Fibroblast of lung (primary cell): ENCODE data around the gene HOPX. TPM values are rescaled to one million over a fixed set of nuclear protein-coding genes. Genes with fewer than 3 reads are reported as not detected.

Source experiments
- DNase-seq, 2 donors: peaks; one replicate each; pipeline versions ENCODE4 v3.0.0 to v3.0.0-alpha.2; 2010; ENCODE audit warnings: low read depth in 2 of 2
- H2AFZ ChIP-seq: 2 replicates; pipeline ENCODE4 v1.5.1; 2012; ENCODE audit warnings: low read length, control low read depth, inconsistent platforms
- H3K27ac ChIP-seq: 2 replicates; pipeline ENCODE4 v1.5.1; 2011; ENCODE audit warnings: low read length, control low read depth; ENCODE audit not compliant: insufficient read depth
- H3K27me3 ChIP-seq: 2 replicates; pipeline ENCODE4 v1.5.1; 2011; ENCODE audit warnings: mild to moderate bottlenecking, low read length; ENCODE audit not compliant: control insufficient read depth, insufficient read depth
- H3K36me3 ChIP-seq: 2 replicates; pipeline ENCODE4 v1.5.1; 2011; ENCODE audit warnings: low read length; ENCODE audit not compliant: control insufficient read depth, insufficient read depth
- H3K4me1 ChIP-seq: 2 replicates; pipeline ENCODE4 v1.5.1; 2011; ENCODE audit warnings: low read length; ENCODE audit not compliant: control insufficient read depth, insufficient read depth; ENCODE audit errors: extremely low read depth
- H3K4me2 ChIP-seq: 2 replicates; pipeline ENCODE4 v1.5.1; 2011; ENCODE audit warnings: low read length, control low read depth; ENCODE audit not compliant: insufficient read depth; ENCODE audit errors: extremely low read depth
- H3K4me3 ChIP-seq, 4 experiments: fragments of 200-600 bp in 1 of 4; sonication (generic) in 1 of 4; replicated peaks in 1 of 4; 2 replicates each; pipeline ENCODE4 v1.5.1; 2011 to 2016; ENCODE audit warnings: low read length in 4 of 4, low read depth in 3 of 4, mild to moderate bottlenecking in 3 of 4, control low read depth in 2 of 4, inconsistent platforms in 1 of 4, mixed read lengths in 1 of 4; ENCODE audit not compliant: insufficient read depth in 1 of 4; ENCODE audit errors: control extremely low read depth in 1 of 4
- H3K79me2 ChIP-seq: 2 replicates; pipeline ENCODE4 v1.5.1; 2012; ENCODE audit warnings: mild to moderate bottlenecking, low read length, inconsistent platforms; ENCODE audit not compliant: control insufficient read depth, insufficient read depth
- H3K9ac ChIP-seq: 2 replicates; pipeline ENCODE4 v1.5.1; 2011; ENCODE audit warnings: mild to moderate bottlenecking, low read length, control low read depth; ENCODE audit not compliant: insufficient read depth
- H3K9me3 ChIP-seq: 2 replicates; pipeline ENCODE4 v1.5.1; 2012; ENCODE audit warnings: low read depth, low read length; ENCODE audit not compliant: control insufficient read depth, insufficient read depth
- H4K20me1 ChIP-seq: 2 replicates; pipeline ENCODE4 v1.5.1; 2011; ENCODE audit warnings: low read length; ENCODE audit not compliant: control insufficient read depth, insufficient read depth; ENCODE audit errors: extremely low read depth
- CTCF ChIP-seq, 2 donors: IDR thresholded peaks in 1 of 2; conservative IDR thresholded peaks in 1 of 2; 1 replicate in 1 of 2; 2 replicates in 1 of 2; pipeline ENCODE4 v1.5.1; 2011 to 2012; ENCODE audit warnings: low read length in 2 of 2, control low read depth in 1 of 2, inconsistent platforms in 1 of 2, low read depth in 1 of 2, mild to moderate bottlenecking in 1 of 2
- EZH2 ChIP-seq: IDR thresholded peaks from 2 replicates; pipeline ENCODE4 v1.5.1; 2012; ENCODE audit warnings: low read length, control low read depth, mild to moderate bottlenecking; ENCODE audit errors: missing control alignments
- polyA plus RNA-seq, 2 donors: library from polyadenylated mRNA; depleted of rRNA in 1 of 2; stranded (reverse) in 1 of 2; unstranded in 1 of 2; fragments of >200 nt; gene quantifications; 2 replicates each; pipeline ENCODE4 v1.2.1, GENCODE V29; 2011 to 2012; ENCODE audit warnings: missing spikeins in 1 of 2
- total RNA-seq: library from RNA; depleted of rRNA; stranded (reverse); fragments of >200 nt; gene quantifications from 2 replicates; pipeline ENCODE4 v1.2.1, GENCODE V29; 2014

The HOPX gene
- total and polyA plus RNA-seq, 2 donors (not counting 1 experiment from before 2014, with no cell fraction given) = 2.4 to 11.4 TPM

- no peak for TF ChIP-seq EZH2
- no peak for TF ChIP-seq CTCF (conservative IDR thresholded peaks at IDR 0.05 in 1 of 2, IDR thresholded peaks at IDR 0.05 in 1 of 2; ENCODE audit: low read depth in 1 of 2, low read length in 2 of 2)
- Histone ChIP-seq H3K9me3 (no peaks in the 10 kb centered on the region), H3K79me2 (no peaks in the 10 kb centered on the region)
Measured at GRCh38 chr4:56723201-56723605, 42.1 kb upstream of the HOPX start.

GRCh38 chr4:56708146-56708545 lies 27.1 kb upstream of the HOPX start:
- no peak overlapping the region for H3K4me2 ChIP-seq
- no peak overlapping the region for H3K9ac ChIP-seq
- H3K27me3 ChIP-seq = no peaks in the 10 kb centered on the region
- no peaks in the 10 kb centered on the region for H3K36me3 ChIP-seq
- no peaks in the 10 kb centered on the region for H3K9me3 ChIP-seq
- no peaks in the 10 kb centered on the region for H3K79me2 ChIP-seq
- TF ChIP-seq CTCF (conservative IDR thresholded peaks at IDR 0.05 in 1 of 2, IDR thresholded peaks at IDR 0.05 in 1 of 2; ENCODE audit: low read depth in 1 of 2, low read length in 2 of 2) (no peak), EZH2 (no peak)
- no peaks in the 10 kb centered on the region for H4K20me1 ChIP-seq
- no peaks in the 10 kb centered on the region for H3K4me1 ChIP-seq
- no peak overlapping the region for H2AFZ ChIP-seq
- H3K27ac ChIP-seq = no peak overlapping the region
- H3K4me3 ChIP-seq = no peak overlapping the region
- no peak for DNase-seq

More at GRCh38 chr4:56723201-56723605, 42.1 kb upstream of the HOPX start:
- Histone ChIP-seq H3K4me3 (no peak overlapping the region), H3K4me2 (no peak overlapping the region), H3K27ac (no peak overlapping the region), H3K9ac (no peak overlapping the region), H3K36me3 (no peaks in the 10 kb centered on the region), H3K4me1 (no peaks in the 10 kb centered on the region), H4K20me1 (no peaks in the 10 kb centered on the region), H2AFZ (no peak overlapping the region), H3K27me3 (no peaks in the 10 kb centered on the region)
- no peak for DNase-seq

- no peak overlapping the region for H3K9ac ChIP-seq
- no peaks in the 10 kb centered on the region for H3K79me2 ChIP-seq
- H2AFZ ChIP-seq = no peak overlapping the region
- H3K4me1 ChIP-seq = no peaks in the 10 kb centered on the region
- no peak for TF ChIP-seq EZH2
- H3K4me3 ChIP-seq = no peak overlapping the region
- H3K27ac ChIP-seq = no peak overlapping the region
- H4K20me1 ChIP-seq = no peaks in the 10 kb centered on the region
- no peak for DNase-seq
- H3K9me3 ChIP-seq = no peaks in the 10 kb centered on the region
- H3K27me3 ChIP-seq = no peaks in the 10 kb centered on the region
- no peaks in the 10 kb centered on the region for H3K36me3 ChIP-seq
- H3K4me2 ChIP-seq = no peak overlapping the region
Measured at GRCh38 chr4:56705966-56706365, 24.9 kb upstream of the HOPX start.
